GM21737 (cell line): ENCODE results near the gene NLRP13.
"Not testable (repeated sequence)": the region's sequence is repeated elsewhere in the genome, so short reads cannot be mapped to it uniquely, and the experiment has no call there.

ENCODE experiments used
- ATAC-seq: cut with Tn5 transposase; IDR thresholded peaks from one replicate; pipeline ENCODE4 v1.9.1; 2021; ENCODE audit warnings: mild to moderate bottlenecking, moderate library complexity; ENCODE audit not compliant: unreplicated experiment

Gene NLRP13

GRCh38 chr19:55931936-55932386 is at the start of gene NLRP13:
TSS of gene NLRP13 (minus strand) at chr19:55932336. CDS start at chr19:55932311, 25 bp downstream.
- no peak for ATAC-seq

- ATAC-seq, result no peak
Measured at GRCh38 chr19:55980415-55980814, 48.3 kb upstream of the NLRP13 start.

GRCh38 chr19:55973982-55974381 is 41.8 kb upstream of the NLRP13 start:
- no peak for ATAC-seq

- ATAC-seq, result no peak
Measured at GRCh38 chr19:55962186-55962585, 30.1 kb upstream of the NLRP13 start.

- ATAC-seq, result no peak
Measured at GRCh38 chr19:55959996-55960675, 28.0 kb upstream of the NLRP13 start.

GRCh38 chr19:55958356-55958755 is 26.2 kb upstream of the NLRP13 start:
- no peak for ATAC-seq

GRCh38 chr19:55956431-55956830 is 24.3 kb upstream of the NLRP13 start:
- no peak for ATAC-seq

- ATAC-seq, result not testable (repeated sequence)
Measured at GRCh38 chr19:55950566-55950965, 18.4 kb upstream of the NLRP13 start.

GRCh38 chr19:55947532-55947931 is 15.4 kb upstream of the NLRP13 start, which contains the start of gene NLRP8:
TSS of gene NLRP8 (plus strand) at chr19:55947832.
- no peak for ATAC-seq

- no peak for ATAC-seq
Measured at GRCh38 chr19:55940306-55940705, 8.2 kb upstream of the NLRP13 start.

GRCh38 chr19:55939206-55939605 is 7.1 kb upstream of the NLRP13 start:
- ATAC-seq, result no peak

- ATAC-seq, result no peak
Measured at GRCh38 chr19:55935206-55935605, 3.1 kb upstream of the NLRP13 start.

GRCh38 chr19:55930996-55931515 is 1.1 kb downstream of the NLRP13 start:
- no peak for ATAC-seq

- ATAC-seq, result not testable (repeated sequence)
Measured at GRCh38 chr19:55929258-55929657, 2.9 kb downstream of the NLRP13 start.

- no peak for ATAC-seq
Measured at GRCh38 chr19:55927991-55928390, 4.1 kb downstream of the NLRP13 start.

GRCh38 chr19:55923556-55923955 is 8.6 kb downstream of the NLRP13 start:
- ATAC-seq, result no peak

GRCh38 chr19:55913643-55914268 is 18.4 kb downstream of the NLRP13 start:
- ATAC-seq, result no peak

GRCh38 chr19:55912916-55913315 is 19.2 kb downstream of the NLRP13 start:
- ATAC-seq, result no peak

- ATAC-seq, result no peak
Measured at GRCh38 chr19:55909801-55910200, 22.3 kb downstream of the NLRP13 start.

GRCh38 chr19:55907746-55908145 is 24.4 kb downstream of the NLRP13 start:
- no peak for ATAC-seq

GRCh38 chr19:55907286-55907685 is 24.9 kb downstream of the NLRP13 start:
- no peak for ATAC-seq

GRCh38 chr19:55902080-55902751 is 29.9 kb downstream of the NLRP13 start:
- no peak for ATAC-seq
